ENCODE measurements around the gene SLMAP. TPM values are rescaled to one million over a fixed set of nuclear protein-coding genes. Genes with fewer than 3 reads are reported as not detected.

SLMAP gene
- total and polyA plus RNA-seq, 2 experiments from 2014 or later: 32.1 to 73.0 TPM

GRCh38 chr3:57706462-57706861 is 49.6 kb upstream of the SLMAP start (continued):
- TF ChIP-seq ETS1 (IDR thresholded peaks at IDR 0.05): no peak
- TF ChIP-seq EZH2phosphoT487 (IDR thresholded peaks at IDR 0.05; ENCODE audit: unreplicated experiment): no peak
- TF ChIP-seq JUNB (IDR thresholded peaks at IDR 0.05; ENCODE audit: unreplicated experiment): no peak
- TF ChIP-seq POLR2AphosphoS5 (IDR thresholded peaks at IDR 0.05; ENCODE audit: low read depth): no peak

DNA sequence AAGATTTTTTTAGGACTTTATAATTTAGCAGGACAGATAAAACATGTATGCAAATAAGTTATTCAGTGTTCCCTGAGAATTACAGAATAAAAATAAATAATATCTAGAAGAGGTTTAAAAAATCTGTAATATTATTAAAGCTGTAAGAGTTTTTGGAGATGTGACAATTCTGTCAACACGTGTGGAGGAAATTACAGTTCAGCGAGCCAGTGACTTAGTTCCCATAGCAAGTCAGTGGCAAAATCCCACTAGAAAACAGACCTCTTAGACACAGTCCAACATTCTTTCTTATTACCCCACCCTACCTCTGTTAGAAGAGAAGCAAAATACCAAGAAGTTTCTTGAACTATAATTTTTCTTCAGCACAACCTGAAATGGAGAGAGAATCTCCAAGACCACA is 47.1 kb upstream of the SLMAP start:
- no peaks in the 10 kb centered on the region; the same call in 1 of the 2 replicates for H3K4me1 ChIP-seq (ENCODE audit: insufficient read depth)
- H3F3A ChIP-seq (replicated peaks; ENCODE audit: low read depth): no peaks in the 10 kb centered on the region
- H3K4me1 Mint-ChIP-seq: no peaks in the 10 kb centered on the region
- no peak overlapping the region for H3K4me3 Mint-ChIP-seq
- H3K79me2 ChIP-seq (replicated peaks; ENCODE audit: insufficient read depth): no peaks in the 10 kb centered on the region
- ATAC-seq: no peak
- no peak overlapping the region for H3K4me2 ChIP-seq
- H3K36me3 ChIP-seq (ENCODE audit: insufficient read depth): no peaks in the 10 kb centered on the region
- no peak overlapping the region for H3K27ac ChIP-seq (ENCODE audit: low read depth)
- H3K27ac Mint-ChIP-seq: no peak overlapping the region
- H4K20me1 ChIP-seq (replicated peaks; ENCODE audit: insufficient read depth): no peaks in the 10 kb centered on the region
- peak overlapping the region; percentile 73; the same call in 1 of the 2 replicates for H2AFZ ChIP-seq
- peaks cover 11% of the 10 kb centered on the region for H3K9me3 Mint-ChIP-seq
- no peak overlapping the region for H3K4me3 ChIP-seq
- peaks cover 7% of the 10 kb centered on the region; the same call in 1 of the 3 replicates for H3K36me3 Mint-ChIP-seq (ENCODE audit: low read depth)
- no peaks in the 10 kb centered on the region for H3K27me3 ChIP-seq (ENCODE audit: insufficient read depth)
- no peak for DNase-seq (ENCODE audit: low spot score)
- H3K27me3 Mint-ChIP-seq (ENCODE audit: insufficient read depth, low read depth, poor library complexity): no peaks in the 10 kb centered on the region
- no peaks in the 10 kb centered on the region for H3K9me2 ChIP-seq (ENCODE audit: insufficient read depth)
- TF ChIP-seq JUNB (IDR thresholded peaks at IDR 0.05; ENCODE audit: unreplicated experiment) (no peak), NANOG (IDR thresholded peaks at IDR 0.05; ENCODE audit: borderline replicate concordance) (no peak), EZH2 (IDR thresholded peaks at IDR 0.05; ENCODE audit: low read depth, unreplicated experiment) (no peak), CREB1 (CRISPR knock-in tag; IDR thresholded peaks at IDR 0.05; ENCODE audit: low read depth) (no peak), ETS1 (IDR thresholded peaks at IDR 0.05) (no peak), POLR2AphosphoS5 (IDR thresholded peaks at IDR 0.05; ENCODE audit: low read depth) (no peak), CTCF (conservative IDR thresholded peaks at IDR 0.05; ENCODE audit: low read depth in 2 of 2) (no peak), ZNF331 (CRISPR knock-in tag; IDR thresholded peaks at IDR 0.05; ENCODE audit: low read depth) (no peak), EZH2phosphoT487 (IDR thresholded peaks at IDR 0.05; ENCODE audit: unreplicated experiment) (no peak)
- TF ChIP-seq, protein P1, sequence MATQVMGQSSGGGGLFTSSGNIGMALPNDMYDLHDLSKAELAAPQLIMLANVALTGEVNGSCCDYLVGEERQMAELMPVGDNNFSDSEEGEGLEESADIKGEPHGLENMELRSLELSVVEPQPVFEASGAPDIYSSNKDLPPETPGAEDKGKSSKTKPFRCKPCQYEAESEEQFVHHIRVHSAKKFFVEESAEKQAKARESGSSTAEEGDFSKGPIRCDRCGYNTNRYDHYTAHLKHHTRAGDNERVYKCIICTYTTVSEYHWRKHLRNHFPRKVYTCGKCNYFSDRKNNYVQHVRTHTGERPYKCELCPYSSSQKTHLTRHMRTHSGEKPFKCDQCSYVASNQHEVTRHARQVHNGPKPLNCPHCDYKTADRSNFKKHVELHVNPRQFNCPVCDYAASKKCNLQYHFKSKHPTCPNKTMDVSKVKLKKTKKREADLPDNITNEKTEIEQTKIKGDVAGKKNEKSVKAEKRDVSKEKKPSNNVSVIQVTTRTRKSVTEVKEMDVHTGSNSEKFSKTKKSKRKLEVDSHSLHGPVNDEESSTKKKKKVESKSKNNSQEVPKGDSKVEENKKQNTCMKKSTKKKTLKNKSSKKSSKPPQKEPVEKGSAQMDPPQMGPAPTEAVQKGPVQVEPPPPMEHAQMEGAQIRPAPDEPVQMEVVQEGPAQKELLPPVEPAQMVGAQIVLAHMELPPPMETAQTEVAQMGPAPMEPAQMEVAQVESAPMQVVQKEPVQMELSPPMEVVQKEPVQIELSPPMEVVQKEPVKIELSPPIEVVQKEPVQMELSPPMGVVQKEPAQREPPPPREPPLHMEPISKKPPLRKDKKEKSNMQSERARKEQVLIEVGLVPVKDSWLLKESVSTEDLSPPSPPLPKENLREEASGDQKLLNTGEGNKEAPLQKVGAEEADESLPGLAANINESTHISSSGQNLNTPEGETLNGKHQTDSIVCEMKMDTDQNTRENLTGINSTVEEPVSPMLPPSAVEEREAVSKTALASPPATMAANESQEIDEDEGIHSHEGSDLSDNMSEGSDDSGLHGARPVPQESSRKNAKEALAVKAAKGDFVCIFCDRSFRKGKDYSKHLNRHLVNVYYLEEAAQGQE (IDR thresholded peaks at IDR 0.05; ENCODE audit: unreplicated experiment): no peak
- TF ChIP-seq, protein P2, sequence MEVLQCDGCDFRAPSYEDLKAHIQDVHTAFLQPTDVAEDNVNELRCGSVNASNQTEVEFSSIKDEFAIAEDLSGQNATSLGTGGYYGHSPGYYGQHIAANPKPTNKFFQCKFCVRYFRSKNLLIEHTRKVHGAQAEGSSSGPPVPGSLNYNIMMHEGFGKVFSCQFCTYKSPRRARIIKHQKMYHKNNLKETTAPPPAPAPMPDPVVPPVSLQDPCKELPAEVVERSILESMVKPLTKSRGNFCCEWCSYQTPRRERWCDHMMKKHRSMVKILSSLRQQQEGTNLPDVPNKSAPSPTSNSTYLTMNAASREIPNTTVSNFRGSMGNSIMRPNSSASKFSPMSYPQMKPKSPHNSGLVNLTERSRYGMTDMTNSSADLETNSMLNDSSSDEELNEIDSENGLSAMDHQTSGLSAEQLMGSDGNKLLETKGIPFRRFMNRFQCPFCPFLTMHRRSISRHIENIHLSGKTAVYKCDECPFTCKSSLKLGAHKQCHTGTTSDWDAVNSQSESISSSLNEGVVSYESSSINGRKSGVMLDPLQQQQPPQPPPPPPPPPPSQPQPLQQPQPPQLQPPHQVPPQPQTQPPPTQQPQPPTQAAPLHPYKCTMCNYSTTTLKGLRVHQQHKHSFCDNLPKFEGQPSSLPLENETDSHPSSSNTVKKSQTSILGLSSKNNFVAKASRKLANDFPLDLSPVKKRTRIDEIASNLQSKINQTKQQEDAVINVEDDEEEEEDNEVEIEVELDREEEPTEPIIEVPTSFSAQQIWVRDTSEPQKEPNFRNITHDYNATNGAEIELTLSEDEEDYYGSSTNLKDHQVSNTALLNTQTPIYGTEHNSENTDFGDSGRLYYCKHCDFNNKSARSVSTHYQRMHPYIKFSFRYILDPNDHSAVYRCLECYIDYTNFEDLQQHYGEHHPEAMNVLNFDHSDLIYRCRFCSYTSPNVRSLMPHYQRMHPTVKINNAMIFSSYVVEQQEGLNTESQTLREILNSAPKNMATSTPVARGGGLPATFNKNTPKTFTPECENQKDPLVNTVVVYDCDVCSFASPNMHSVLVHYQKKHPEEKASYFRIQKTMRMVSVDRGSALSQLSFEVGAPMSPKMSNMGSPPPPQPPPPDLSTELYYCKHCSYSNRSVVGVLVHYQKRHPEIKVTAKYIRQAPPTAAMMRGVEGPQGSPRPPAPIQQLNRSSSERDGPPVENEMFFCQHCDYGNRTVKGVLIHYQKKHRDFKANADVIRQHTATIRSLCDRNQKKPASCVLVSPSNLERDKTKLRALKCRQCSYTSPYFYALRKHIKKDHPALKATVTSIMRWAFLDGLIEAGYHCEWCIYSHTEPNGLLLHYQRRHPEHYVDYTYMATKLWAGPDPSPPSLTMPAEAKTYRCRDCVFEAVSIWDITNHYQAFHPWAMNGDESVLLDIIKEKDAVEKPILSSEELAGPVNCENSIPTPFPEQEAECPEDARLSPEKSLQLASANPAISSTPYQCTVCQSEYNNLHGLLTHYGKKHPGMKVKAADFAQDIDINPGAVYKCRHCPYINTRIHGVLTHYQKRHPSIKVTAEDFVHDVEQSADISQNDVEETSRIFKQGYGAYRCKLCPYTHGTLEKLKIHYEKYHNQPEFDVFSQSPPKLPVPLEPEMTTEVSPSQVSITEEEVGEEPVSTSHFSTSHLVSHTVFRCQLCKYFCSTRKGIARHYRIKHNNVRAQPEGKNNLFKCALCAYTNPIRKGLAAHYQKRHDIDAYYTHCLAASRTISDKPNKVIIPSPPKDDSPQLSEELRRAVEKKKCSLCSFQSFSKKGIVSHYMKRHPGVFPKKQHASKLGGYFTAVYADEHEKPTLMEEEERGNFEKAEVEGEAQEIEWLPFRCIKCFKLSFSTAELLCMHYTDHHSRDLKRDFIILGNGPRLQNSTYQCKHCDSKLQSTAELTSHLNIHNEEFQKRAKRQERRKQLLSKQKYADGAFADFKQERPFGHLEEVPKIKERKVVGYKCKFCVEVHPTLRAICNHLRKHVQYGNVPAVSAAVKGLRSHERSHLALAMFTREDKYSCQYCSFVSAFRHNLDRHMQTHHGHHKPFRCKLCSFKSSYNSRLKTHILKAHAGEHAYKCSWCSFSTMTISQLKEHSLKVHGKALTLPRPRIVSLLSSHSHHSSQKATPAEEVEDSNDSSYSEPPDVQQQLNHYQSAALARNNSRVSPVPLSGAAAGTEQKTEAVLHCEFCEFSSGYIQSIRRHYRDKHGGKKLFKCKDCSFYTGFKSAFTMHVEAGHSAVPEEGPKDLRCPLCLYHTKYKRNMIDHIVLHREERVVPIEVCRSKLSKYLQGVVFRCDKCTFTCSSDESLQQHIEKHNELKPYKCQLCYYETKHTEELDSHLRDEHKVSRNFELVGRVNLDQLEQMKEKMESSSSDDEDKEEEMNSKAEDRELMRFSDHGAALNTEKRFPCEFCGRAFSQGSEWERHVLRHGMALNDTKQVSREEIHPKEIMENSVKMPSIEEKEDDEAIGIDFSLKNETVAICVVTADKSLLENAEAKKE (CRISPR knock-in tag; IDR thresholded peaks at IDR 0.05): no peak
